ENCODE data around the gene OTOGL.
"Not testable (repeated sequence)": the region's sequence is repeated elsewhere in the genome, so short reads cannot be mapped to it uniquely, and the experiment has no call there.

The OTOGL gene

GRCh38 chr12:80219345-80219744 is 120.0 kb downstream of the OTOGL start:
- H3K27ac ChIP-seq: no peak overlapping the region
- TF ChIP-seq ZFX (IDR thresholded peaks at IDR 0.05; ENCODE audit: borderline replicate concordance) (no peak), CTCF (IDR thresholded peaks at IDR 0.05) (no peak)

- no peak for TF ChIP-seq CTCF (IDR thresholded peaks at IDR 0.05)
- no peak for TF ChIP-seq ZFX (IDR thresholded peaks at IDR 0.05; ENCODE audit: borderline replicate concordance)
- H3K27ac ChIP-seq: no peak overlapping the region
These were observed 122.9 kb downstream of the OTOGL start for GRCh38 chr12:80222261-80222660.

GRCh38 chr12:80226576-80226975 is 127.2 kb downstream of the OTOGL start:
- TF ChIP-seq ZFX (IDR thresholded peaks at IDR 0.05; ENCODE audit: borderline replicate concordance): no peak
- TF ChIP-seq CTCF (IDR thresholded peaks at IDR 0.05): no peak

GRCh38 chr12:80227904-80228303 is 128.6 kb downstream of the OTOGL start:
- not testable (repeated sequence) for H3K27ac ChIP-seq

More at GRCh38 chr12:80226576-80226975, 127.2 kb downstream of the OTOGL start:
- no peak overlapping the region for H3K27ac ChIP-seq

DNA sequence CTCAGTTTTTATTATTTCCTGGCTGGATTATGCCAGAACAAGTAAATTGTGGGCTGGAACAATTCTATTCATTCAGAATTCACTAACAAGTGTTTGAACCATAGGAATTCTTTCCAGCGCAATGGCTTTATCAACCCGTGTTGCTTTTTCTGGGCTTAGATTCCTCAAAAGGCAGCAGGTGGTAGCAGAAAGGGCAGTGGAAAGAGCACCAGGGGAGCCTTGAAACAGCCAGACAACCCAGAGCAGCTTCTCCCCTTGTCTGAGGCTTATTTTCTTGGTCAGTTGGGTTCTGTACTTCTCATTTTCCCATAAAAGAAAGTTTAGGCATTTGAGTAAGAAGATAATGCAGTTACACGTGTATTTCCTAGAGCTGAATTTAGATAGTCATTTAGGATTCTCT is 130.7 kb downstream of the OTOGL start:
- H3K27ac ChIP-seq: no peak overlapping the region

DNA sequence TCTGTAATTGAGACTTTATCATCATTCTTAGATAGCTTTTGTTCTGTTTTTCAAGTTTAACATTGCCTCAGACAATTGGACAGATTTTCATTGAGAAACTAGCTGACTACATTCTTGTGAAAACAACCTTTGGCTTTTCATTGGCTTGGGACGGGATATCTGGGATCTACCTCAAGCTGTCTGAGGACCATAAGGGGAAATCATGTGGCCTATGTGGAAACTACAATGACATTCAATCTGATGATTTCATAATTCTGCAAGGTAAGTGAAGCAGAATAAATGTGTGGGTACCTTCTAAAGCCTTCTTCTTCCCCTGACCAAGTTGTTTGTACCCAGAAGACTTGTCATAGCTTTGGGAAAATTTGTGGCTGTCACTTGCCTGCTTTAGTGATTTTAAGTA is 133.5 kb downstream of the OTOGL start:
- TF ChIP-seq CTCF (IDR thresholded peaks at IDR 0.05): no peak
- no peak for TF ChIP-seq ZFX (IDR thresholded peaks at IDR 0.05; ENCODE audit: borderline replicate concordance)
- H3K27ac ChIP-seq: no peak overlapping the region

More for the DNA sequence above, 130.7 kb downstream of the OTOGL start:
- TF ChIP-seq ZFX (IDR thresholded peaks at IDR 0.05; ENCODE audit: borderline replicate concordance): no peak
- no peak for TF ChIP-seq CTCF (IDR thresholded peaks at IDR 0.05)

GRCh38 chr12:80233926-80234325 is 134.6 kb downstream of the OTOGL start:
- TF ChIP-seq CTCF (IDR thresholded peaks at IDR 0.05): no peak
- no peak for TF ChIP-seq ZFX (IDR thresholded peaks at IDR 0.05; ENCODE audit: borderline replicate concordance)

DNA sequence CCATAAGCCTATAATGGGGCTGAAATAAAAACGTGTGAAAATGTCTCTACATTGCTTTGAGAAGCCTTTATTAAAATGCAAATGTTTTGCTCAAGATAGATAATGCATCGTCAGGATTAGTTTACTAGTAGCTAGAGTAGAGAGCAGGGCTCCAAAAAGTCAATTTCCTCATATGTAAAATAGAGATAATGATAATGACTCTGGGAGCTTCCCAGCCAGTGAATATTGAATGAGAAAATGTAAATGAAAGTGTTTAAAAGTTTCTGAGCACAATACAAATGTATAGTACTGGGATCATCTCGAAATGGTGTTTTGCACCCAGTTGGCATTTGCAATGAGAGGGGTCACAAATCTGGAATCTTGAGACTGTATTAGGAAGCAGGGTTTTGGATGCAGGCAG is 135.3 kb downstream of the OTOGL start:
- H3K27ac ChIP-seq: no peak overlapping the region
- TF ChIP-seq CTCF (IDR thresholded peaks at IDR 0.05) (no peak), ZFX (IDR thresholded peaks at IDR 0.05; ENCODE audit: borderline replicate concordance) (no peak)

More at GRCh38 chr12:80233926-80234325, 134.6 kb downstream of the OTOGL start:
- H3K27ac ChIP-seq: no peak overlapping the region
